PFSK-1 (cell line): ENCODE results near the gene H6PD.

Experiments used
- FOXP2 ChIP-seq: optimal IDR thresholded peaks from 2 replicates; pipeline ENCODE3; 2011; ENCODE audit warnings: borderline replicate concordance, control low read depth, inconsistent platforms; ENCODE audit not compliant: insufficient read depth; ENCODE audit errors: extremely low read length, extremely low read depth
- POLR2AphosphoS5 ChIP-seq: IDR thresholded peaks from 2 replicates; pipeline ENCODE4 v1.6.1; 2012; ENCODE audit warnings: low read depth, mild to moderate bottlenecking, control low read depth, low read length, moderate library complexity
- TAF1 ChIP-seq: IDR thresholded peaks from 2 replicates; pipeline ENCODE4 v1.6.1; 2012; ENCODE audit warnings: low read length, control low read depth, borderline replicate concordance; ENCODE audit not compliant: insufficient read depth

GRCh38 chr1:9241891-9242290 is 7.3 kb downstream of the H6PD start:
- no peak for TF ChIP-seq POLR2AphosphoS5
- no peak for TF ChIP-seq TAF1
- TF ChIP-seq FOXP2, result no peak
